ENCODE data around the gene OR2T5. TPM values are rescaled to one million over a fixed set of nuclear protein-coding genes. Genes with fewer than 3 reads are reported as not detected.
A peak's percentile ranks its signal among the peaks of the same experiment; 100 is the strongest.
"Not testable (repeated sequence)": the region's sequence is repeated elsewhere in the genome, so short reads cannot be mapped to it uniquely, and the experiment has no call there.

OR2T5 gene
- total RNA-seq, 1 donor from 2014 or later, result not detected

DNA sequence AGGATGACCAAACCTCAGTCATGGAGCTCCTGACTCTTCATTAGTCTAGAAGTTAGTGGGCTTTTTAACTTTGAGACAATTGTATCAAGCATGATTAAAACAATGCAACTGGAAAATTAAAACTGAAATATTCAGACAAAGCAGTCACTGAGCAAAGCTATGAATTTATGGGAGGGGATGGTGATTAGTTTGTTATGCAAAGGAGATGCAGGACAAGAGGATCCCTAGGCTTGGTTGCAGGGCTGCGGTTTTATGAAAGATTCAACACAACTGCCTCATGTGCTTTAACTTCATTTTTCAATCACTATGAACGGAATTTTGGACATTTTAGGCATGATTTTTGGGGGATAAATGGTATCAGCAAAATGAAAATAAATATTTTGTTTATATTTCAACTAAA, 16.3 kb upstream of the OR2T5 start:
- H3K27ac Mint-ChIP-seq; H3K36me3 Mint-ChIP-seq (ENCODE audit: low read depth); DNase-seq; intact Hi-C loops (cut with micrococcal nuclease); H3K9me3 Mint-ChIP-seq; H3K4me3 Mint-ChIP-seq; H3K4me1 Mint-ChIP-seq: not testable (repeated sequence)
- peaks cover 15% of the 10 kb centered on the region for H3K27me3 Mint-ChIP-seq

DNA sequence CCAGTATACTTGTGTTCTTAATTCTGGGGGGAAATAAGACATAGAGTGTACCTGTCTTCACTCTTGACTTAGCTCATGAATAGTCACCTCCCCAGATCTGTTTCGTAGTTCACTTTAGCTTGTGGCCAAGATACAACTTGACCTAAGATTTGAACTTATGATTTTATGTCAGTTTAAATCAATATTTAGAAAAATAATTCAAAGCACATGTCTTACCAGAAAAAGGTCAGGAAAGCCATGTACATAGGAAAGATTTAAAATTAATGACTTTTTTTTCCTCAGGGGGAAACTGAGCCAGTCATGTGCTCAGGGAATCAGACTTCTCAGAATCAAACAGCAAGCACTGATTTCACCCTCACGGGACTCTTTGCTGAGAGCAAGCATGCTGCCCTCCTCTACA, 15.3 kb upstream of the OR2T5 start, which contains the start of gene OR2T3:
OR2T3 (plus strand) TSS at position 301 of the 400 bp plus-strand sequence; CDS start at position 301, 0 bp downstream.
- H3K27ac Mint-ChIP-seq; intact Hi-C loops (cut with micrococcal nuclease): not testable (repeated sequence)

DNA sequence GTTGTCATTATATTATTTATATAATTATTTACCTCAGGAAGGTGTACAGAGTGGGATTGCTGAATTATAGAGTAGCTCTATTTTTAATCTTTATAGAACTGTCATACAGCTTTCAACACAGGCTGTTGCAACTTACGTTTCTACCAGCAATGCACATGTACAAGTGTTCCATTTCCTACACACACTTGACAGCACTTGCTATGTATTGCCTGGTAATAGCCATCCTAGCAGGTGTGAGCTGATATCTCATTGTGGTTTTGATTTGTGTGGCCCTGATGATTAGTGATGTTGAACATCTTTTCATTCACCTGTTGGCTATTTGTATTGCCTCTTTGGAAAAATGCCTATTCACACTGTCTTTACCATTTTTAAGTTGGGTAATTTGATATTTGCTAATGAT, 12.7 kb upstream of the OR2T5 start:
- DNase-seq; H3K4me3 Mint-ChIP-seq; H3K27ac Mint-ChIP-seq; intact Hi-C loops (cut with micrococcal nuclease); H3K36me3 Mint-ChIP-seq (ENCODE audit: low read depth); H3K9me3 Mint-ChIP-seq; H3K4me1 Mint-ChIP-seq: not testable (repeated sequence)
- H3K27me3 Mint-ChIP-seq, result peaks cover 15% of the 10 kb centered on the region

More for the DNA sequence above, 15.3 kb upstream of the OR2T5 start, which contains the start of gene OR2T3:
- not testable (repeated sequence) for DNase-seq; H3K36me3 Mint-ChIP-seq (ENCODE audit: low read depth); H3K4me3 Mint-ChIP-seq; H3K4me1 Mint-ChIP-seq; H3K9me3 Mint-ChIP-seq
- peaks cover 16% of the 10 kb centered on the region for H3K27me3 Mint-ChIP-seq

DNA sequence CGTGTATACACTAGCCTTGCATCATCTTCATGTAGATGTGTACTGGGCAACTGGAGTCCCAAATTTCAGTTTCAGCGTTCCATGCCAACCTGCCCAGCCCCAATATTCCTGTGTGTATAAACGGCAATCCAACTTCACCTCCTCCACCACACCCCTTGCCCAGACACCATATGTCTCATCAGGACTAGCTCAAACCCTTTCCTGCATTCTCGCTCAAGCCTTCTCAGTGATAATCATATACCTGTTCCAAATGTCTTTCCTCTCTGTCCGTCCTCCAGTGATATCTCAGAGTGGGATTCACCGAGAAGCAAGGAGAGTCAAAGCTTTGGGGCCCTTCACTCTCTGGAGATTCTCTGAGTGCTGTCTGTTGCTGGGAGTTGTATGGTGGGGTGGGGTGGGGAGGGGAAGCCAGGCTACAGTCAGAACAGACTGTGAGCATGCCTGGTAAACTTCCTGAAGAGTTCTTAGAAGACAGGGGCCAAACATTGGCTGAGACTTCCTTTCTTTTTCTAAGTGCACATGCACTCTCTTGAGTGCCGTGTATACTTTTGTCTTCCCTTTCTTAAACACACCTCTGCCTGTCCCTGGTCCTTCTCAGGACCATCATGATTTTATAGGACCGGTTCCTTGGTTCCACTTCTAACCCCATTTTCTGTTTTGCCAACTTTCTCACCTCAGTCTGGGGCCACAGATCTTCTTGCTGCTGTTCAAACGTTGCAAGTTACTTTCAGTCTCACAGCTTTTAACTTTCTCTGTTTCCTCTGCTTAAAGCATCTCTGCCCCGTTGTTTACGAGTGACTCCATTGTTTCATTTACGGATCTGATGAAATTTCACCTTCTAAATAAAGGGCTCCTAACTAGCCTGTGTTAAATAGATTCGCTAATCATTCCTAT, 6.5 kb upstream of the OR2T5 start:
- Mint-ChIP-seq H3K27ac (peak overlapping the region; percentile 91), H3K4me3 (peak overlapping the region; percentile 84), H3K4me1 (peaks cover 12% of the 10 kb centered on the region)
- not testable (repeated sequence) for H3K36me3 Mint-ChIP-seq (ENCODE audit: low read depth); H3K27me3 Mint-ChIP-seq; H3K9me3 Mint-ChIP-seq
- peak; percentile 84 for DNase-seq
- intact Hi-C loops (cut with micrococcal nuclease), result loop anchor here (5.0 kb wide), 1 partner anchor 85 kb away; no protein-coding TSS in a partner anchor

DNA sequence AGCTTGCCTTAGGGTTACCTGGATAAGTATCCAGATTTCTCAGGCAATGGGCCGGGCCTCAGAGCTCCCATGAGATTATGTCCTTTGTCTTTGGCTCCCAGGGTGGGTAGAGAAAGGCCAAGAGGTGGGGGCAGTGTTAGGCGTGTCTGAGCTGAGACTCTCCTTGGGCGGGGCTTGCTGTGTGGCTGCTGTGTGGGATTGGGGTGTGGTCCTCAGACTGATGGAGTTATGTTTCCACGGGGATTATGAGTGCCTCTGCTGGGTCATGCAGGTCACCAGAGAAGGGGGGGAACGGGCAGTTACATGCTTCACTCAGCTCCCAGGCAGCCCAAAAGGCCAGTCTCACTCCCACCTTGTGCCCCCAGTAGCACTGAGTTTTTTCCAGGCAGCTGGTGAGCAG, 8.3 kb downstream of the OR2T5 start:
- H3K27ac Mint-ChIP-seq; H3K4me1 Mint-ChIP-seq; H3K4me3 Mint-ChIP-seq; DNase-seq; intact Hi-C loops (cut with micrococcal nuclease); H3K36me3 Mint-ChIP-seq (ENCODE audit: low read depth); H3K9me3 Mint-ChIP-seq; H3K27me3 Mint-ChIP-seq: not testable (repeated sequence)

DNA sequence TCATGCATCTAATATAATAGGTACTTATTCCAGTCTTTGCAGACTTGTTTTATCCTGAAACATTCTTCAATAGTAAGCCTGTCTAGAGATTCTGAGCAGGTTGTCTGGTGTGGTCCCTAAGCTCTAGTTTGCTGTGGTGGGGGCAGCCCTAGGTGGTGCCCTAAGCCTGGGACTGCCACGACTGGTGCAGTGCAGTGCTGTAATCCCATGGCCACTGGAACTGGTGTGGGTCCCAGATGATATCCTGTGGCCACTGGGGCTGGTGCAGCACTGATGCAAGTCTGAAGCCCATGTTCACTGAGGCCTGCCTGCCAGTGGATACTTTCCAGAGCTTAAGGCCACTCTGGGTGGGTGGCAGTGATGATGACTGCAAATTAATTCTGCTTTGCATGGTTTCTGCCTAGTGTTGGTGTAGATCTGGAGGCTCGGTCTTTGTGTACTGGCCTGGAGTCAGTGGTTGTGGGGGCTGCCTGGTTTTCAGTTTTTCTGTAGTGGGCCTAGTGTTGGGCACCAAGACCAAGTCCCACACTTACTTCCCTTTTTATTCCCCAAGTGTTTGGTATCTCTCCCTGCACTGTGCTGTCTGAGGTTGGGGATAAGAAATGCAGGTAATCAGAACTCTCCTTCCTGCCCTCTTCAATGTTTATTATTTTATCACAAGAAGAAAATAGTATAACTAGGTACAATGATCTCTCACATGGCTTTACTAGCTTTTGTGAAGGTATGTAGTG, 12.1 kb downstream of the OR2T5 start:
- H3K36me3 Mint-ChIP-seq (ENCODE audit: low read depth); H3K27ac Mint-ChIP-seq: not testable (repeated sequence)

DNA sequence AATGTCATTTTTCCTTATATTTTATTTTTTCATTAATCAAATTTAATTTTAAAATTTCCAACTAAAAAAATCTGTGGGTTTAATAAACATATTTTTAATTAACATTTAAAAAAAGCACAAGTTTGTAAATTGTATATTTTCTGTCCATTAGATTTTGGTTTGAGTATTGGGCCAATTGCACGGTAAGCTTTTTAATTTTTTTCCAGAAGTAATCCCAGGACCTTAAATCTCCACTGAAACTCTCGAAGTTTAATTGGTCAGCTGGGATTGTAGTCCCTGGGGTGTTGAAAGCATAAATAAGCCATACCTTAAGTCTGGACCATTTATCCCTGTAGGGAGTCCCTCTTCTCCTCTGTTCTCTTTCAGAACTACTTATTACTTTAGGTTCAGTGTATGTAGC, 19.4 kb downstream of the OR2T5 start, which contains the start of gene OR2G6:
OR2G6 (plus strand) TSS at position 301 of the 400 bp plus-strand sequence. CDS start 13,574 bp downstream, outside the sequence.
- DNase-seq; H3K4me1 Mint-ChIP-seq; H3K36me3 Mint-ChIP-seq (ENCODE audit: low read depth); intact Hi-C loops (cut with micrococcal nuclease); H3K4me3 Mint-ChIP-seq; H3K27ac Mint-ChIP-seq; H3K27me3 Mint-ChIP-seq; H3K9me3 Mint-ChIP-seq: not testable (repeated sequence)

More for the DNA sequence above, 12.1 kb downstream of the OR2T5 start:
- intact Hi-C loops (cut with micrococcal nuclease); H3K4me1 Mint-ChIP-seq; H3K9me3 Mint-ChIP-seq; H3K4me3 Mint-ChIP-seq; H3K27me3 Mint-ChIP-seq; DNase-seq: not testable (repeated sequence)

DNA sequence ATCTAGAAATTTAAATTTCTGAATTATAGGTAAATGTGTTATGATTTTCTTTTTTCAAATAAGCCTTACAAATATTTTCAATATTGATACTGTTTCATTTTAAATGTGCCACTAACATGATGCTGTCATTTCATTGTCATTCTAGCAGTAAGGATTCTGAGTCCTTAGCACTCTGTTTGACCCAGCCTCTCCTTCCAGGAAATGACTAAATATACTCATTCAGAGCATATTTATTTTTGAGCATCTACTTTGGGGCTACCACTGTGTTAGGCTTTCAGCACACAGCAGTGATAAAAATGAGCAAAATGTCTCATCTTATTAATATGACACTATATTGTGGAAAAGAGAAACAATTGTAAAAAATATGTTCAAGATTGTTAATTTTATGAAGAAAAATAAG, 21.8 kb downstream of the OR2T5 start:
- intact Hi-C loops (cut with micrococcal nuclease); H3K9me3 Mint-ChIP-seq; DNase-seq; H3K27ac Mint-ChIP-seq; H3K36me3 Mint-ChIP-seq (ENCODE audit: low read depth); H3K4me3 Mint-ChIP-seq; H3K4me1 Mint-ChIP-seq; H3K27me3 Mint-ChIP-seq: not testable (repeated sequence)

DNA sequence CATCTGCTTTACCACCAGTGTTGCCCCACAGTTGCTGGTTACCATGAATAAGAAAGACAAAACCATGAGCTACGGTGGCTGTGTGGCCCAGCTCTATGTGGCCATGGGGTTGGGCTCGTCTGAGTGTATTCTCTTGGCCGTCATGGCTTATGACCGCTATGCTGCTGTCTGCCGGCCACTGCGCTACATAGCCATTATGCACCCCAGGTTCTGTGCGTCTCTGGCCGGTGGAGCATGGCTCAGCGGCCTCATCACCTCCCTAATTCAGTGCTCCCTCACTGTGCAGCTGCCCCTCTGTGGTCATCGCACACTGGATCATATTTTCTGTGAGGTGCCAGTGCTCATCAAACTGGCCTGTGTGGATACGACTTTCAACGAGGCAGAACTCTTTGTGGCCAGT, 33.5 kb downstream of the OR2T5 start:
- Mint-ChIP-seq H3K27ac (no peak overlapping the region), H3K36me3 (ENCODE audit: low read depth) (no peaks in the 10 kb centered on the region), H3K4me1 (no peaks in the 10 kb centered on the region), H3K4me3 (no peak overlapping the region), H3K27me3 (peaks cover 2% of the 10 kb centered on the region), H3K9me3 (peaks cover 4% of the 10 kb centered on the region)
- DNase-seq, result no peak
- intact Hi-C loops (cut with micrococcal nuclease), result no loop called here

DNA sequence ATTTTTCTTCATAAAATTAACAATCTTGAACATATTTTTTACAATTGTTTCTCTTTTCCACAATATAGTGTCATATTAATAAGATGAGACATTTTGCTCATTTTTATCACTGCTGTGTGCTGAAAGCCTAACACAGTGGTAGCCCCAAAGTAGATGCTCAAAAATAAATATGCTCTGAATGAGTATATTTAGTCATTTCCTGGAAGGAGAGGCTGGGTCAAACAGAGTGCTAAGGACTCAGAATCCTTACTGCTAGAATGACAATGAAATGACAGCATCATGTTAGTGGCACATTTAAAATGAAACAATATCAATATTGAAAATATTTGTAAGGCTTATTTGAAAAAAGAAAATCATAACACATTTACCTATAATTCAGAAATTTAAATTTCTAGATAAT, 49.1 kb downstream of the OR2T5 start:
- not testable (repeated sequence) for H3K4me3 Mint-ChIP-seq, H3K27ac Mint-ChIP-seq

More for the DNA sequence above, 49.1 kb downstream of the OR2T5 start:
- intact Hi-C loops (cut with micrococcal nuclease); H3K36me3 Mint-ChIP-seq (ENCODE audit: low read depth); H3K27me3 Mint-ChIP-seq; DNase-seq; H3K4me1 Mint-ChIP-seq; H3K9me3 Mint-ChIP-seq: not testable (repeated sequence)

Other genes starting within 250 kb of the OR2T5 start
- not detected in 2 replicates for gene OR2T33, start 210.6 kb upstream of the OR2T5 start, total RNA-seq
- not detected in 2 replicates for gene OR2T12, start 185.2 kb upstream of the OR2T5 start, total RNA-seq
- not detected in 2 replicates for gene OR2M7, start 164.0 kb upstream of the OR2T5 start, total RNA-seq
- not detected in 2 replicates for gene OR14C36, start 139.8 kb upstream of the OR2T5 start, total RNA-seq
- not detected in 2 replicates for gene OR2T4, start 126.9 kb upstream of the OR2T5 start, total RNA-seq
- not detected in 2 replicates for gene OR2T6, start 112.8 kb upstream of the OR2T5 start, total RNA-seq
- not detected in 2 replicates for gene OR2T1, start 85.5 kb upstream of the OR2T5 start, total RNA-seq
- gene OR2T2, start 43.0 kb upstream of the OR2T5 start, total RNA-seq, result not detected in 2 replicates
- not detected in 2 replicates for gene OR2T3, start 15.2 kb upstream of the OR2T5 start, total RNA-seq
- gene OR2G6, start 19.5 kb downstream of the OR2T5 start, total RNA-seq, result not detected in 2 replicates
- not detected in 2 replicates for gene OR2T29, start 74.2 kb downstream of the OR2T5 start, total RNA-seq
- not detected in 2 replicates for gene OR2T34, start 86.2 kb downstream of the OR2T5 start, total RNA-seq
- not detected in 2 replicates for gene OR2T10, start 109.1 kb downstream of the OR2T5 start, total RNA-seq
- not detected in 2 replicates for gene OR2T11, start 146.5 kb downstream of the OR2T5 start, total RNA-seq
- gene OR2T35, start 156.7 kb downstream of the OR2T5 start, total RNA-seq, result not detected in 2 replicates
- not detected in 2 replicates for gene OR2T27, start 166.9 kb downstream of the OR2T5 start, total RNA-seq
- not detected in 2 replicates for gene OR14I1, start 214.2 kb downstream of the OR2T5 start, total RNA-seq

Measured in activated CD4-positive, alpha-beta T cell treated with anti-CD3 and anti-CD28 coated beads, Interleukin-2, amount 10 ng/mL, durations not matched to agents 24 days and 14 days (primary cell).